Measurements from ENCODE around the gene STXBP6. TPM values are rescaled to one million over a fixed set of nuclear protein-coding genes. Genes with fewer than 3 reads are reported as not detected.

Gene STXBP6
- total and polyA plus RNA-seq, 2 experiments from 2014 or later: 19.7 to 29.0 TPM

DNA sequence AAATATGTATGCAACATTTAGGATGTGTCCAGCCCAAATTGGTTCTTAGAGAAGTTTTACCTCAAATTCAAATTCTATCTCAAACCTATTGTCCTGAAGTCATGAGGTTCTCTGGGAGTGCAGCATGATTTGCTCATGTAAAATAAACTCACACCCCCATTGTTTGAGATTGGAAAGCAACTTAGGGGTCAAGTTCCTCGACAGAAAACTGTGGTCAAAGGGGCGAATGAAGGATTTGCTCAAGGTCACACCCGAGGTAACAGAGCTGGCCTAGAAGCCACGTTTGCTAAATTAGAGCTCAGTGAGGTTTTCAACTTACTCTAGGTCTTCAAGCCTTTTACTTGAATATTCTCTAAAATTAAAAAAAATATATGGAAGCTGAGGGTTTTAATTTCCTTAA is 218.3 kb downstream of the STXBP6 start:
- Histone ChIP-seq H3K27me3 (ENCODE audit: insufficient read depth) (no peaks in the 10 kb centered on the region), H3K36me3 (ENCODE audit: insufficient read depth) (no peaks in the 10 kb centered on the region), H3F3A (replicated peaks; ENCODE audit: low read depth) (no peaks in the 10 kb centered on the region), H4K20me1 (replicated peaks; ENCODE audit: insufficient read depth) (no peaks in the 10 kb centered on the region), H3K27ac (ENCODE audit: low read depth) (no peak overlapping the region), H3K4me2 (no peak overlapping the region), H3K4me3 (no peak overlapping the region), H3K4me1 (ENCODE audit: insufficient read depth) (no peaks in the 10 kb centered on the region), H2AFZ (no peak overlapping the region), H3K79me2 (replicated peaks; ENCODE audit: insufficient read depth) (no peaks in the 10 kb centered on the region), H3K9me2 (ENCODE audit: insufficient read depth) (peaks cover under 1% of the 10 kb centered on the region; the same call in 1 of the 2 replicates)
- TF ChIP-seq ZNF331 (CRISPR knock-in tag; IDR thresholded peaks at IDR 0.05; ENCODE audit: low read depth): no peak
- no peak for TF ChIP-seq POLR2AphosphoS5 (IDR thresholded peaks at IDR 0.05; ENCODE audit: low read depth)
- TF ChIP-seq NANOG (IDR thresholded peaks at IDR 0.05; ENCODE audit: borderline replicate concordance): no peak
- TF ChIP-seq, protein P1, sequence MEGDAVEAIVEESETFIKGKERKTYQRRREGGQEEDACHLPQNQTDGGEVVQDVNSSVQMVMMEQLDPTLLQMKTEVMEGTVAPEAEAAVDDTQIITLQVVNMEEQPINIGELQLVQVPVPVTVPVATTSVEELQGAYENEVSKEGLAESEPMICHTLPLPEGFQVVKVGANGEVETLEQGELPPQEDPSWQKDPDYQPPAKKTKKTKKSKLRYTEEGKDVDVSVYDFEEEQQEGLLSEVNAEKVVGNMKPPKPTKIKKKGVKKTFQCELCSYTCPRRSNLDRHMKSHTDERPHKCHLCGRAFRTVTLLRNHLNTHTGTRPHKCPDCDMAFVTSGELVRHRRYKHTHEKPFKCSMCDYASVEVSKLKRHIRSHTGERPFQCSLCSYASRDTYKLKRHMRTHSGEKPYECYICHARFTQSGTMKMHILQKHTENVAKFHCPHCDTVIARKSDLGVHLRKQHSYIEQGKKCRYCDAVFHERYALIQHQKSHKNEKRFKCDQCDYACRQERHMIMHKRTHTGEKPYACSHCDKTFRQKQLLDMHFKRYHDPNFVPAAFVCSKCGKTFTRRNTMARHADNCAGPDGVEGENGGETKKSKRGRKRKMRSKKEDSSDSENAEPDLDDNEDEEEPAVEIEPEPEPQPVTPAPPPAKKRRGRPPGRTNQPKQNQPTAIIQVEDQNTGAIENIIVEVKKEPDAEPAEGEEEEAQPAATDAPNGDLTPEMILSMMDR (conservative IDR thresholded peaks at IDR 0.05; ENCODE audit: low read depth in 2 of 2): no peak
- no peak for TF ChIP-seq STAT1 (IDR thresholded peaks at IDR 0.05; ENCODE audit: unreplicated experiment)
- TF ChIP-seq, protein P2, sequence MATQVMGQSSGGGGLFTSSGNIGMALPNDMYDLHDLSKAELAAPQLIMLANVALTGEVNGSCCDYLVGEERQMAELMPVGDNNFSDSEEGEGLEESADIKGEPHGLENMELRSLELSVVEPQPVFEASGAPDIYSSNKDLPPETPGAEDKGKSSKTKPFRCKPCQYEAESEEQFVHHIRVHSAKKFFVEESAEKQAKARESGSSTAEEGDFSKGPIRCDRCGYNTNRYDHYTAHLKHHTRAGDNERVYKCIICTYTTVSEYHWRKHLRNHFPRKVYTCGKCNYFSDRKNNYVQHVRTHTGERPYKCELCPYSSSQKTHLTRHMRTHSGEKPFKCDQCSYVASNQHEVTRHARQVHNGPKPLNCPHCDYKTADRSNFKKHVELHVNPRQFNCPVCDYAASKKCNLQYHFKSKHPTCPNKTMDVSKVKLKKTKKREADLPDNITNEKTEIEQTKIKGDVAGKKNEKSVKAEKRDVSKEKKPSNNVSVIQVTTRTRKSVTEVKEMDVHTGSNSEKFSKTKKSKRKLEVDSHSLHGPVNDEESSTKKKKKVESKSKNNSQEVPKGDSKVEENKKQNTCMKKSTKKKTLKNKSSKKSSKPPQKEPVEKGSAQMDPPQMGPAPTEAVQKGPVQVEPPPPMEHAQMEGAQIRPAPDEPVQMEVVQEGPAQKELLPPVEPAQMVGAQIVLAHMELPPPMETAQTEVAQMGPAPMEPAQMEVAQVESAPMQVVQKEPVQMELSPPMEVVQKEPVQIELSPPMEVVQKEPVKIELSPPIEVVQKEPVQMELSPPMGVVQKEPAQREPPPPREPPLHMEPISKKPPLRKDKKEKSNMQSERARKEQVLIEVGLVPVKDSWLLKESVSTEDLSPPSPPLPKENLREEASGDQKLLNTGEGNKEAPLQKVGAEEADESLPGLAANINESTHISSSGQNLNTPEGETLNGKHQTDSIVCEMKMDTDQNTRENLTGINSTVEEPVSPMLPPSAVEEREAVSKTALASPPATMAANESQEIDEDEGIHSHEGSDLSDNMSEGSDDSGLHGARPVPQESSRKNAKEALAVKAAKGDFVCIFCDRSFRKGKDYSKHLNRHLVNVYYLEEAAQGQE (IDR thresholded peaks at IDR 0.05; ENCODE audit: unreplicated experiment): no peak
- no peak for TF ChIP-seq EZH2 (IDR thresholded peaks at IDR 0.05; ENCODE audit: low read depth, unreplicated experiment)
- no peak for TF ChIP-seq JUNB (IDR thresholded peaks at IDR 0.05; ENCODE audit: unreplicated experiment)
- TF ChIP-seq CREB1 (CRISPR knock-in tag; IDR thresholded peaks at IDR 0.05; ENCODE audit: low read depth): no peak
- TF ChIP-seq, protein P3, sequence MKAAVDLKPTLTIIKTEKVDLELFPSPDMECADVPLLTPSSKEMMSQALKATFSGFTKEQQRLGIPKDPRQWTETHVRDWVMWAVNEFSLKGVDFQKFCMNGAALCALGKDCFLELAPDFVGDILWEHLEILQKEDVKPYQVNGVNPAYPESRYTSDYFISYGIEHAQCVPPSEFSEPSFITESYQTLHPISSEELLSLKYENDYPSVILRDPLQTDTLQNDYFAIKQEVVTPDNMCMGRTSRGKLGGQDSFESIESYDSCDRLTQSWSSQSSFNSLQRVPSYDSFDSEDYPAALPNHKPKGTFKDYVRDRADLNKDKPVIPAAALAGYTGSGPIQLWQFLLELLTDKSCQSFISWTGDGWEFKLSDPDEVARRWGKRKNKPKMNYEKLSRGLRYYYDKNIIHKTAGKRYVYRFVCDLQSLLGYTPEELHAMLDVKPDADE (IDR thresholded peaks at IDR 0.05): no peak
- no peak for TF ChIP-seq EZH2phosphoT487 (IDR thresholded peaks at IDR 0.05; ENCODE audit: unreplicated experiment)
- no peak for TF ChIP-seq ZNF114 (CRISPR knock-in tag; IDR thresholded peaks at IDR 0.05)
- TF ChIP-seq, protein P4, sequence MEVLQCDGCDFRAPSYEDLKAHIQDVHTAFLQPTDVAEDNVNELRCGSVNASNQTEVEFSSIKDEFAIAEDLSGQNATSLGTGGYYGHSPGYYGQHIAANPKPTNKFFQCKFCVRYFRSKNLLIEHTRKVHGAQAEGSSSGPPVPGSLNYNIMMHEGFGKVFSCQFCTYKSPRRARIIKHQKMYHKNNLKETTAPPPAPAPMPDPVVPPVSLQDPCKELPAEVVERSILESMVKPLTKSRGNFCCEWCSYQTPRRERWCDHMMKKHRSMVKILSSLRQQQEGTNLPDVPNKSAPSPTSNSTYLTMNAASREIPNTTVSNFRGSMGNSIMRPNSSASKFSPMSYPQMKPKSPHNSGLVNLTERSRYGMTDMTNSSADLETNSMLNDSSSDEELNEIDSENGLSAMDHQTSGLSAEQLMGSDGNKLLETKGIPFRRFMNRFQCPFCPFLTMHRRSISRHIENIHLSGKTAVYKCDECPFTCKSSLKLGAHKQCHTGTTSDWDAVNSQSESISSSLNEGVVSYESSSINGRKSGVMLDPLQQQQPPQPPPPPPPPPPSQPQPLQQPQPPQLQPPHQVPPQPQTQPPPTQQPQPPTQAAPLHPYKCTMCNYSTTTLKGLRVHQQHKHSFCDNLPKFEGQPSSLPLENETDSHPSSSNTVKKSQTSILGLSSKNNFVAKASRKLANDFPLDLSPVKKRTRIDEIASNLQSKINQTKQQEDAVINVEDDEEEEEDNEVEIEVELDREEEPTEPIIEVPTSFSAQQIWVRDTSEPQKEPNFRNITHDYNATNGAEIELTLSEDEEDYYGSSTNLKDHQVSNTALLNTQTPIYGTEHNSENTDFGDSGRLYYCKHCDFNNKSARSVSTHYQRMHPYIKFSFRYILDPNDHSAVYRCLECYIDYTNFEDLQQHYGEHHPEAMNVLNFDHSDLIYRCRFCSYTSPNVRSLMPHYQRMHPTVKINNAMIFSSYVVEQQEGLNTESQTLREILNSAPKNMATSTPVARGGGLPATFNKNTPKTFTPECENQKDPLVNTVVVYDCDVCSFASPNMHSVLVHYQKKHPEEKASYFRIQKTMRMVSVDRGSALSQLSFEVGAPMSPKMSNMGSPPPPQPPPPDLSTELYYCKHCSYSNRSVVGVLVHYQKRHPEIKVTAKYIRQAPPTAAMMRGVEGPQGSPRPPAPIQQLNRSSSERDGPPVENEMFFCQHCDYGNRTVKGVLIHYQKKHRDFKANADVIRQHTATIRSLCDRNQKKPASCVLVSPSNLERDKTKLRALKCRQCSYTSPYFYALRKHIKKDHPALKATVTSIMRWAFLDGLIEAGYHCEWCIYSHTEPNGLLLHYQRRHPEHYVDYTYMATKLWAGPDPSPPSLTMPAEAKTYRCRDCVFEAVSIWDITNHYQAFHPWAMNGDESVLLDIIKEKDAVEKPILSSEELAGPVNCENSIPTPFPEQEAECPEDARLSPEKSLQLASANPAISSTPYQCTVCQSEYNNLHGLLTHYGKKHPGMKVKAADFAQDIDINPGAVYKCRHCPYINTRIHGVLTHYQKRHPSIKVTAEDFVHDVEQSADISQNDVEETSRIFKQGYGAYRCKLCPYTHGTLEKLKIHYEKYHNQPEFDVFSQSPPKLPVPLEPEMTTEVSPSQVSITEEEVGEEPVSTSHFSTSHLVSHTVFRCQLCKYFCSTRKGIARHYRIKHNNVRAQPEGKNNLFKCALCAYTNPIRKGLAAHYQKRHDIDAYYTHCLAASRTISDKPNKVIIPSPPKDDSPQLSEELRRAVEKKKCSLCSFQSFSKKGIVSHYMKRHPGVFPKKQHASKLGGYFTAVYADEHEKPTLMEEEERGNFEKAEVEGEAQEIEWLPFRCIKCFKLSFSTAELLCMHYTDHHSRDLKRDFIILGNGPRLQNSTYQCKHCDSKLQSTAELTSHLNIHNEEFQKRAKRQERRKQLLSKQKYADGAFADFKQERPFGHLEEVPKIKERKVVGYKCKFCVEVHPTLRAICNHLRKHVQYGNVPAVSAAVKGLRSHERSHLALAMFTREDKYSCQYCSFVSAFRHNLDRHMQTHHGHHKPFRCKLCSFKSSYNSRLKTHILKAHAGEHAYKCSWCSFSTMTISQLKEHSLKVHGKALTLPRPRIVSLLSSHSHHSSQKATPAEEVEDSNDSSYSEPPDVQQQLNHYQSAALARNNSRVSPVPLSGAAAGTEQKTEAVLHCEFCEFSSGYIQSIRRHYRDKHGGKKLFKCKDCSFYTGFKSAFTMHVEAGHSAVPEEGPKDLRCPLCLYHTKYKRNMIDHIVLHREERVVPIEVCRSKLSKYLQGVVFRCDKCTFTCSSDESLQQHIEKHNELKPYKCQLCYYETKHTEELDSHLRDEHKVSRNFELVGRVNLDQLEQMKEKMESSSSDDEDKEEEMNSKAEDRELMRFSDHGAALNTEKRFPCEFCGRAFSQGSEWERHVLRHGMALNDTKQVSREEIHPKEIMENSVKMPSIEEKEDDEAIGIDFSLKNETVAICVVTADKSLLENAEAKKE (CRISPR knock-in tag; IDR thresholded peaks at IDR 0.05): no peak
- Mint-ChIP-seq H3K36me3 (ENCODE audit: low read depth) (no peaks in the 10 kb centered on the region), H3K4me3 (no peak overlapping the region), H3K27me3 (ENCODE audit: insufficient read depth, low read depth, poor library complexity) (no peaks in the 10 kb centered on the region), H3K27ac (no peak overlapping the region), H3K9me3 (no peaks in the 10 kb centered on the region), H3K4me1 (no peaks in the 10 kb centered on the region)
- DNase-seq (ENCODE audit: low spot score) (no peak), ATAC-seq (no peak)

Data from GM23338 (cell line).